AG04450 (cell line): ENCODE measurements around the gene USP15. TPM values are rescaled to one million over a fixed set of nuclear protein-coding genes. Genes with fewer than 3 reads are reported as not detected.
"Not testable (repeated sequence)": the region's sequence is repeated elsewhere in the genome, so short reads cannot be mapped to it uniquely, and the experiment has no call there.

Source experiments
- CTCF ChIA-PET: fragments of 300-600, 350-600 bp; formaldehyde crosslinking; extraction: SDS; loops from one replicate; lab custom pipeline; 2022; ENCODE audit warnings: antibody characterized with exemption, inconsistent platforms; lab: Charles Lee
- POLR2A ChIA-PET: fragments of 350-600 bp; formaldehyde crosslinking; extraction: SDS; loops from one replicate; lab custom pipeline; 2021; ENCODE audit warnings: antibody characterized with exemption, inconsistent platforms; lab: Yijun Ruan, JAX
- DNase-seq: peaks from one replicate; pipeline ENCODE4 v3.0.0-alpha.2; 2011; ENCODE audit warnings: low read depth, low spot score
- H3K27ac ChIP-seq: one replicate; pipeline ENCODE4 v1.5.1; 2012; ENCODE audit warnings: low read depth, low read length, control low read depth
- H3K27me3 ChIP-seq: one replicate; pipeline ENCODE4 v1.6.0; 2012; ENCODE audit warnings: low read length; ENCODE audit not compliant: control insufficient read depth, insufficient read depth
- H3K4me3 ChIP-seq: 2 replicates; pipeline ENCODE4 v1.5.1; 2011; ENCODE audit warnings: mild to moderate bottlenecking, low read depth, low read length, control low read depth
- H3K9me3 ChIP-seq: 2 replicates; pipeline ENCODE4 v1.5.1; 2012; ENCODE audit warnings: low read length; ENCODE audit not compliant: control insufficient read depth, insufficient read depth
- polyA plus RNA-seq: library from polyadenylated mRNA; depleted of rRNA; stranded (reverse); fragments of >200 nt; gene quantifications from 2 replicates; pipeline ENCODE4 v1.2.3, GENCODE V29; 2011
- TF ChIP-seq, protein P1 (sequence below): IDR thresholded peaks from 2 replicates; pipeline ENCODE4 v1.5.1; 2011; ENCODE audit warnings: low read depth, low read length, control low read depth, inconsistent platforms

The USP15 gene
- polyA plus RNA-seq, 1 experiment = 64.4 TPM

DNA sequence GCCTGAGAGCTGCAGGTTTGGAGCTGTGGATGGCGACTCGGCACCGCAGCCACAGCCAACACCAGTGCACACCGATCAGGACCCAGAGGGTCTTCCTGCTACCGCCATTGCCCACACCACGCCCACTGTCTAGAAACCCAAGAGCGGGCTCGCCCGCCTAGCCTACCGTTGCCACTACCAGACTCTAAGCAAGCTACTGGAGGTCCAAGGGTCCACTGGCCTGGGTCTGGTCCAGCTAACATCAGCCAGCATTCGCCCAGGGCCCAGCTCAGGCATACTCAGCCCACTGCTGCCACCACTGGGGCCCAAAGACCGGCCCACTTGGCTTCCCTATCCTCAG, 175.9 kb downstream of the USP15 start:
- no peak for DNase-seq
- H3K4me3 ChIP-seq = peak overlapping the region; percentile 61
- peaks cover 24% of the 10 kb centered on the region for H3K27me3 ChIP-seq
- no peaks in the 10 kb centered on the region for H3K9me3 ChIP-seq
- no peak overlapping the region for H3K27ac ChIP-seq
- ChIA-PET CTCF (interaction anchor here (0.5 to 4.9 kb wide), 14 partner anchors 12 to 1798 kb away, joined by 3 to 128 read pairs (median 8); no protein-coding TSS in a partner anchor), POLR2A (interaction anchor here (0.6 kb wide), 1 partner anchor 143 kb away, joined by 3 read pairs; no protein-coding TSS in a partner anchor)
- TF ChIP-seq, protein P1, sequence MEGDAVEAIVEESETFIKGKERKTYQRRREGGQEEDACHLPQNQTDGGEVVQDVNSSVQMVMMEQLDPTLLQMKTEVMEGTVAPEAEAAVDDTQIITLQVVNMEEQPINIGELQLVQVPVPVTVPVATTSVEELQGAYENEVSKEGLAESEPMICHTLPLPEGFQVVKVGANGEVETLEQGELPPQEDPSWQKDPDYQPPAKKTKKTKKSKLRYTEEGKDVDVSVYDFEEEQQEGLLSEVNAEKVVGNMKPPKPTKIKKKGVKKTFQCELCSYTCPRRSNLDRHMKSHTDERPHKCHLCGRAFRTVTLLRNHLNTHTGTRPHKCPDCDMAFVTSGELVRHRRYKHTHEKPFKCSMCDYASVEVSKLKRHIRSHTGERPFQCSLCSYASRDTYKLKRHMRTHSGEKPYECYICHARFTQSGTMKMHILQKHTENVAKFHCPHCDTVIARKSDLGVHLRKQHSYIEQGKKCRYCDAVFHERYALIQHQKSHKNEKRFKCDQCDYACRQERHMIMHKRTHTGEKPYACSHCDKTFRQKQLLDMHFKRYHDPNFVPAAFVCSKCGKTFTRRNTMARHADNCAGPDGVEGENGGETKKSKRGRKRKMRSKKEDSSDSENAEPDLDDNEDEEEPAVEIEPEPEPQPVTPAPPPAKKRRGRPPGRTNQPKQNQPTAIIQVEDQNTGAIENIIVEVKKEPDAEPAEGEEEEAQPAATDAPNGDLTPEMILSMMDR = no peak

DNA sequence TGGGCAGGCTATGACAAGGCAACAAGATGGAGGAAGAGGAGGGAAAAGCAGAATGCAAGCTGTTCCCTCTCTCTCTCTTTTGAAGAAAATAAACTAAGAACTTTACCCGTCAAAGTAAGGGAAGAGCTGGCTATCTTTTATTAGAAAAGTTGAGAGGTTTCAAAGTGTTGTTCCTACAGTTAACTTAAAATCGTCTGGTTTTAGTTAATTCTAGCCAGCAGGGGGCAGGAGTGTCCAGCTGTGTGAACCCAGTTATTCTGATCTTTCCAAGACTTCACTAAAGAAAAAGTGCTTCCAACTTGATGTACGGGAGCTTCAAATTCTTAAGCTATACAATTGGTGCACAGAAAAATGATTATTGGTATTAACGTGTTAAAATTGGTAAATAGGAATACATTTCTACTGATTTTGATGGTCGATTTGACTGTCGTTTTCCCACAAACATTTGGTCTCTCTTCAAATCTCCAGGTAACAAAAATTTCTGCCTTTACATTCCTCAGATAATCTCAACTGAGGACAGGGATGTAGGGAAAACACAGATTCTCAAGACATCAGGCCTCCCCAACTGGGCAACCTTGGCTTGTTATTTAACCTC, 178.0 kb downstream of the USP15 start:
- no peak overlapping the region for H3K4me3 ChIP-seq
- peak; percentile 10 for DNase-seq
- ChIA-PET CTCF (interaction anchor here (0.6 to 4.9 kb wide), 72 partner anchors 9 to 1474 kb away, joined by 3 to 128 read pairs (median 4); no protein-coding TSS in a partner anchor), POLR2A (interaction anchor here (0.9 kb wide), 1 partner anchor 28 kb away, joined by 4 read pairs; the partner anchor contains the start of gene MON2)
- no peak overlapping the region for H3K27ac ChIP-seq
- TF ChIP-seq, protein P1 = peak; percentile 75
- H3K27me3 ChIP-seq = peaks cover 12% of the 10 kb centered on the region
- no peaks in the 10 kb centered on the region for H3K9me3 ChIP-seq

GRCh38 chr12:62446754-62447452, 186.7 kb downstream of the USP15 start:
- POLR2A ChIA-PET = no interaction called here
- Histone ChIP-seq H3K27me3 (peaks cover 2% of the 10 kb centered on the region), H3K9me3 (no peaks in the 10 kb centered on the region; the same call in 1 of the 2 replicates), H3K4me3 (no peak overlapping the region), H3K27ac (no peak overlapping the region)
- no peak for DNase-seq
- CTCF ChIA-PET = interaction anchor here (2.5 to 3.0 kb wide), 2 partner anchors 9 to 11 kb away, joined by 13 to 23 read pairs; no protein-coding TSS in a partner anchor
- TF ChIP-seq, protein P1 = no peak

GRCh38 chr12:62448436-62448835, 188.2 kb downstream of the USP15 start:
- Histone ChIP-seq H3K27me3 (peaks cover 7% of the 10 kb centered on the region), H3K27ac (no peak overlapping the region), H3K4me3 (no peak overlapping the region), H3K9me3 (no peaks in the 10 kb centered on the region; the same call in 1 of the 2 replicates)
- CTCF ChIA-PET = interaction anchor here (2.5 to 3.0 kb wide), 2 partner anchors 10 to 13 kb away, joined by 13 to 23 read pairs; no protein-coding TSS in a partner anchor
- DNase-seq = no peak
- POLR2A ChIA-PET = no interaction called here
- TF ChIP-seq, protein P1 = no peak

DNA sequence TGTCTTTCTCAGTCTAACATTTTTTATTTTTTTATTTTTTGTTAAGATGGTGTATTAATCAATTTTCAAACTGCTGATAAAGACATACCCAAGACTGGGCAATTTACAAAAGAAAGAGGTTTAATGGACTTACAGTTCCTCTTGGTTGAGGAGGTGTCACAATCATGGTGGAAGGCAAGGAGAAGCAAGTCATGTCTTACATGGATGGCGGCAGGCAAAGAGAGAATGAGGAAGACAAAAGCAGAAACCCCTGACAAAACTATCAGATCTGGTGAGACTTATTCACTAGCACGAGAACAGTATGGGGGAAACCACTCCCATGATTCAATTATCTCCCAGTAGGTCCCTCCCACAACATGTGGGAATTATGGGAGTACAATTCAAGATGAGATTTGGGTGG, 195.2 kb downstream of the USP15 start:
- H3K27ac ChIP-seq, H3K9me3 ChIP-seq, H3K4me3 ChIP-seq, DNase-seq, POLR2A ChIA-PET: not testable (repeated sequence)
- peaks cover 11% of the 10 kb centered on the region for H3K27me3 ChIP-seq
- CTCF ChIA-PET = interaction anchor here (0.7 to 1.1 kb wide), 2 partner anchors 17 to 20 kb away, joined by 4 read pairs; no protein-coding TSS in a partner anchor
